Sigmoid colon (tissue), 7 donors: Measurements from ENCODE around the gene FXYD1. TPM values are rescaled to one million over a fixed set of nuclear protein-coding genes. Genes with fewer than 3 reads are reported as not detected.

Source experiments
- DNase-seq: peaks from one replicate; pipeline ENCODE4 v3.0.0-alpha.2; 2019
- H3K27ac ChIP-seq, 4 donors: fragments of 200-600 bp; sonication (generic); one replicate each; pipeline ENCODE4 v1.5.1; 2016 to 2019; ENCODE audit warnings: mild to moderate bottlenecking in 1 of 4
- H3K27me3 ChIP-seq, 3 donors: fragments of 200-600 bp; sonication (generic); one replicate each; pipeline ENCODE4 v1.5.1; 2019; ENCODE audit warnings: mild to moderate bottlenecking in 1 of 3
- H3K36me3 ChIP-seq, 4 donors: fragments of 200-600 bp; sonication (generic); one replicate each; pipeline ENCODE4 v1.5.1; 2016 to 2019
- H3K4me1 ChIP-seq, 4 donors: fragments of 200-600 bp; sonication (generic); one replicate each; pipeline ENCODE4 v1.5.1; 2017 to 2019
- H3K4me3 ChIP-seq, 4 donors: fragments of 200-600 bp; sonication (generic); one replicate each; pipeline ENCODE4 v1.5.1; 2017 to 2019; ENCODE audit warnings: mild to moderate bottlenecking in 2 of 4, moderate library complexity in 1 of 4
- H3K9me3 ChIP-seq, 4 donors: fragments of 200-600 bp in 3 of 4; sonication (generic) in 3 of 4; one replicate each; pipeline versions ENCODE4 v1.5.1 to v1.6.1; 2013 to 2019
- EP300 ChIP-seq, 4 donors: sonication (generic); formaldehyde crosslinking; IDR thresholded peaks; one replicate each; pipeline ENCODE4 v1.6.1; 2017; ENCODE audit warnings: antibody characterized with exemption in 4 of 4
- POLR2A ChIP-seq, 2 donors: fragments of 450-650 bp; IDR thresholded peaks; one replicate each; pipeline ENCODE4 v1.6.1; 2016; ENCODE audit warnings: antibody characterized with exemption in 2 of 2, mild to moderate bottlenecking in 2 of 2, moderate library complexity in 2 of 2
- POLR2AphosphoS5 ChIP-seq, 4 donors: sonication (generic); formaldehyde crosslinking; IDR thresholded peaks; one replicate each; pipeline ENCODE4 v1.6.1; 2017; ENCODE audit warnings: antibody characterized with exemption in 4 of 4
- WGBS, 2 donors: extraction: QIAGEN DNeasy Blood & Tissue Kit; methylation state at CpG; one replicate each; pipeline ENCODE4 v1.1.7; 2013; 5-methylcytosine and 5-hydroxymethylcytosine counted together
- intact Hi-C: fragments of 100-400 bp; cut with DNase I; formaldehyde crosslinking; loops from one replicate; pipeline ENCODE4 v1.15.1; 2023
- polyA plus RNA-seq, 3 donors: library from polyadenylated mRNA; stranded (reverse); fragments of 200-250 nt; gene quantifications; one replicate each; pipeline ENCODE4 v1.2.3, GENCODE V29; 2013
- total RNA-seq, 4 donors: library from RNA; depleted of rRNA; stranded (reverse); fragments of >200 nt; gene quantifications; one replicate each; pipeline ENCODE4 v1.1.0, GENCODE V29; 2016
- TF ChIP-seq, protein P1 (sequence below), 4 experiments: fragments of 450-650 bp in 3 of 4; fragments of 200-600 bp in 1 of 4; IDR thresholded peaks; one replicate each; pipeline ENCODE4 v1.5.1; 2016 to 2019; ENCODE audit warnings: antibody characterized with exemption in 4 of 4, mild to moderate bottlenecking in 3 of 4, moderate library complexity in 2 of 4
- donor health status: healthy with polysubstance abuse.
- donor health status: Bipolar disorder and iron deficiency.
- donor health status: healthy.

The FXYD1 gene
- total and polyA plus RNA-seq, 7 donors, result 6.0 to 107 (median 43.6) TPM

DNA sequence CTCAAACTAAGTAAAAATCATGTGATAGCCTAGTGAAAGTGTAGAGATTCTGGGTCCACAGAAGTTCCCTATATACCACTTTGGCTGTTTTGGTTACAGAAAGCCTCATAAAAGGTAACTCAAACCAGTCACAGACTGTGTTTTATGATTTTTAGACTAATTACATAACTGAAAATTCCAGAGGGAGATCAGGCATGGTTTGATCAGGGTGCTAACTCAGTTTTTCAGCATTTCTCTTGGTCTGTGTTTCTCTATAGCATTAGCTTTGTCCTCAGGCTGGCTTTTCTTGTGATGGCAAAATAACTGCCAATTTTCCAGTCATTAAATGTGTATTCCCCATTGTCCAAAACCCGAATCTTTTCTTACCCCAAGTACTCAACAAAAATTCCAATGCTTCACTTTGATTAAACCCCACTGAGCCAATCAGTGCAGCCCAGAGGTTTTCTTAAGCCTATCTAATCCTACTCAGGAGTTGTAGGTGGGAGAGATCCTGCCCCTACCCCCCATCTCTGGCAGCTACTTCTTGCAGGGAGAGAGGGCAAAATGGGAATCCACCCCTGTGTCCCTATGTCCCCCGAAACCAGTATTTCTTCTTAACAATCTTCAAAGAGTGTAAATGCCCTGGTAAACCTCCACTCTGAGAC is 31.6 kb upstream of the FXYD1 start:
- peak overlapping the region in 3 of 4 donors; percentile 25 to 44 (median 33) for H3K27ac ChIP-seq
- no peaks in the 10 kb centered on the region for H3K36me3 ChIP-seq
- WGBS, 2 donors, result 47 to 49% methylated on average over 2 of the region's 2 CpGs

DNA sequence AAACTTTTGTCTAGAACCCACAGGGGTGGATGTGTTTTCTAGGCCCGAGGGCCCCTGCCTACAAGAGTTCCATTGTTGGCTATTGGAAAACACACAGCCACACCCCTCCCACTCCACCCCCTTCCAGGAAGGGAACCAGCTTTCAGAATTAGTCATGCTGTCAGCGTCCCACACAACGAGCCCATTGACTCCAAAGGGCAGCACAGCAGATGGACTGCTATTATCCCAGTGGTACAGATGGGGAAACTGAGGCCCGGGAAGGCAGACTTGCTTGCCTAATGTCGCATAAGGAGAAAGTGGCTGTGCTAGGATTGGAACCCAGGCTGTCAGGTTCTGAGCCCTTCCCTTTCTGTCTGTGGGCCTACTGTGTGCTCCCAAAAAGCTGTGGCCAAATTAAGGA is 31.1 kb upstream of the FXYD1 start:
- Histone ChIP-seq H3K9me3 (no peaks in the 10 kb centered on the region), H3K4me1 (no peaks in the 10 kb centered on the region), H3K4me3 (no peak overlapping the region), H3K27me3 (no peaks in the 10 kb centered on the region), H3K36me3 (no peaks in the 10 kb centered on the region), H3K27ac (peak overlapping the region; percentile 44 to 62 (median 46))
- no peak for TF ChIP-seq EP300 (IDR thresholded peaks at IDR 0.05)
- TF ChIP-seq POLR2AphosphoS5 (IDR thresholded peaks at IDR 0.05), result peak in 3 of 4 donors; percentile 13 to 37 (median 30)
- TF ChIP-seq, protein P1, sequence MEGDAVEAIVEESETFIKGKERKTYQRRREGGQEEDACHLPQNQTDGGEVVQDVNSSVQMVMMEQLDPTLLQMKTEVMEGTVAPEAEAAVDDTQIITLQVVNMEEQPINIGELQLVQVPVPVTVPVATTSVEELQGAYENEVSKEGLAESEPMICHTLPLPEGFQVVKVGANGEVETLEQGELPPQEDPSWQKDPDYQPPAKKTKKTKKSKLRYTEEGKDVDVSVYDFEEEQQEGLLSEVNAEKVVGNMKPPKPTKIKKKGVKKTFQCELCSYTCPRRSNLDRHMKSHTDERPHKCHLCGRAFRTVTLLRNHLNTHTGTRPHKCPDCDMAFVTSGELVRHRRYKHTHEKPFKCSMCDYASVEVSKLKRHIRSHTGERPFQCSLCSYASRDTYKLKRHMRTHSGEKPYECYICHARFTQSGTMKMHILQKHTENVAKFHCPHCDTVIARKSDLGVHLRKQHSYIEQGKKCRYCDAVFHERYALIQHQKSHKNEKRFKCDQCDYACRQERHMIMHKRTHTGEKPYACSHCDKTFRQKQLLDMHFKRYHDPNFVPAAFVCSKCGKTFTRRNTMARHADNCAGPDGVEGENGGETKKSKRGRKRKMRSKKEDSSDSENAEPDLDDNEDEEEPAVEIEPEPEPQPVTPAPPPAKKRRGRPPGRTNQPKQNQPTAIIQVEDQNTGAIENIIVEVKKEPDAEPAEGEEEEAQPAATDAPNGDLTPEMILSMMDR (IDR thresholded peaks at IDR 0.05), result no peak
- no peak for TF ChIP-seq POLR2A (IDR thresholded peaks at IDR 0.05)
- 3 to 30% methylated on average over 5 of the region's 5 CpGs for WGBS, 2 donors
- intact Hi-C loops, result no loop called here
- peak; percentile 80 for DNase-seq

More for the DNA sequence above, 31.6 kb upstream of the FXYD1 start:
- intact Hi-C loops, result no loop called here
- Histone ChIP-seq H3K4me1 (no peaks in the 10 kb centered on the region), H3K27me3 (no peaks in the 10 kb centered on the region), H3K4me3 (no peak overlapping the region), H3K9me3 (no peaks in the 10 kb centered on the region)
- TF ChIP-seq, protein P1 (IDR thresholded peaks at IDR 0.05), result no peak
- TF ChIP-seq EP300 (IDR thresholded peaks at IDR 0.05) (no peak), POLR2AphosphoS5 (IDR thresholded peaks at IDR 0.05) (no peak), POLR2A (IDR thresholded peaks at IDR 0.05) (no peak)
- DNase-seq, result no peak

DNA sequence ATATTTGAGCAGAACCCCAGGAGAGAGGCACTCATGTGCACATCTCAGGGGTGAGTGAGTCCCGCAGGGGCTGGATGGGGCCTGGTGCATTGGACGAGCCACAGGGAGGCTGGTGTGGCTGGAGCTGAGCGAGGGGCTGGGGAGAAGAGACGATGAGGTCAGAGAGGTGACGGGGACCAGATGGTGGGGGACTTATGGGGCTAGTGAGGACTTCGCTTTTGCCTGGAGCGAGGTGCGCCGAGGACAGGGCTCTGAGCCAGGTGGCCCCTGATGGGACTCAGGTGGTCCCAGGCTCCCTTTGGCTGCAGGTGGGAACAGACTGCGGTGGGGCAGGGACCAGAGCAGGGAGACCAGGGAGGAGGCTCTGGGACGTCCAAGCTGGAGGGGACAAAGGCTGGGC is 29.9 kb upstream of the FXYD1 start:
- WGBS, 2 donors, result 83 to 85% methylated on average over 11 of the region's 11 CpGs

DNA sequence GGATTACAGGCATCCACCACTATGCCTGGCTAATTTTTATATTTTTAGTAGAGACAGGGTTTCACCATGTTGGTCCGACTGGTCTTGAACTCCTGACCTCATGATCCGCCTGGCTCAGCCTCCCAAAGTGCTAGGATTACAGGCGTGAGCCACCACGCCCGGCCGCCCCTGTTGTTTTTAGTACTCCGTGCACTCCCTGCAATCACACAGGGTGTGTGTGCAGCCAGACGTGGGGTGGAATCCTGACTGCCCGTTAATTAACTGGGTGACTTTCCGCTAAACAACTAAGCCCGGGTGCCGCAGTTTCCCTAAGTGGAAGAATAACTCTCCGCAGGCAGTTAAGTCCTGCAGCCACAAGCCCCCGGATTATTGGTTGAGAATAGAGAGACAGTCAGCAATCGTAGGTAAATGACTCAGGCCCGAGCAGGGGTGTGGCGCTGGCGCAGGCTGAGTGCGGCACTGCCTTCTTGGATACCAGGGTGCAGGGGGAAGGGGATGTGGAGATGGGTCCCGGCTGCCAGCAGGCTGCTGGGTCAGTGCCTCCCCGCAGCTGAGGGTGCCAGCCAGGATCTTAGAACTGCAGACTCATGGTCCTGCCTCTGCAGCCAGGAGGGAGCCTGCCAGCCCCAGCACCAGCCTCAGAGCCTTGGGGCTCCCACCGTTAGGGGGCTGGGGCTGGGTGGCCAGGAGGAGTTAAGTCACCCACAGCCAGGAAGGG is 29.1 kb upstream of the FXYD1 start:
- no peak for DNase-seq
- H3K36me3 ChIP-seq, result no peaks in the 10 kb centered on the region
- peaks cover 0 to 3% (median 3%) of the 10 kb centered on the region in 4 donors for H3K4me1 ChIP-seq
- 15 to 63% methylated on average over 22 of the region's 22 CpGs for WGBS, 2 donors
- H3K4me3 ChIP-seq, result no peak overlapping the region
- no peaks in the 10 kb centered on the region for H3K9me3 ChIP-seq
- intact Hi-C loops, result no loop called here
- no peak for TF ChIP-seq POLR2AphosphoS5 (IDR thresholded peaks at IDR 0.05)
- TF ChIP-seq POLR2A (IDR thresholded peaks at IDR 0.05), result no peak
- no peak for TF ChIP-seq EP300 (IDR thresholded peaks at IDR 0.05)
- TF ChIP-seq, protein P1 (IDR thresholded peaks at IDR 0.05), result no peak
- no peaks in the 10 kb centered on the region for H3K27me3 ChIP-seq
- H3K27ac ChIP-seq, result peak overlapping the region; percentile 12 to 62 (median 42)

More for the DNA sequence above, 29.9 kb upstream of the FXYD1 start:
- Histone ChIP-seq H3K27ac (peak overlapping the region; percentile 29 to 62 (median 42)), H3K27me3 (no peaks in the 10 kb centered on the region), H3K36me3 (no peaks in the 10 kb centered on the region), H3K4me3 (no peak overlapping the region), H3K9me3 (no peaks in the 10 kb centered on the region), H3K4me1 (no peaks in the 10 kb centered on the region)
- TF ChIP-seq EP300 (IDR thresholded peaks at IDR 0.05) (no peak), POLR2AphosphoS5 (IDR thresholded peaks at IDR 0.05) (no peak), POLR2A (IDR thresholded peaks at IDR 0.05) (no peak)
- TF ChIP-seq, protein P1 (IDR thresholded peaks at IDR 0.05), result no peak
- intact Hi-C loops, result no loop called here
- DNase-seq, result no peak
